GM12865 (cell line): ENCODE data around the gene MMAA.
A peak's percentile ranks its signal among the peaks of the same experiment; 100 is the strongest.
"Not testable (repeated sequence)": the region's sequence is repeated elsewhere in the genome, so short reads cannot be mapped to it uniquely, and the experiment has no call there.

ENCODE experiments used
- DNase-seq: peaks from one replicate; pipeline ENCODE4 v3.0.0; 2010; ENCODE audit warnings: low read depth
- H3K4me3 ChIP-seq: 2 replicates; pipeline ENCODE4 v1.5.1; 2011; ENCODE audit warnings: mild to moderate bottlenecking, low read depth, low read length, control low read depth
- TF ChIP-seq, protein P1 (sequence below): IDR thresholded peaks from 2 replicates; pipeline ENCODE4 v1.5.1; 2011; ENCODE audit warnings: low read length, control low read depth, low read depth, inconsistent platforms; ENCODE audit not compliant: insufficient read depth; ENCODE audit errors: missing control alignments

MMAA gene

GRCh38 chr4:145619639-145619996, 433 bp downstream of the MMAA start:
- peak; percentile 74 for DNase-seq
- TF ChIP-seq, protein P1, sequence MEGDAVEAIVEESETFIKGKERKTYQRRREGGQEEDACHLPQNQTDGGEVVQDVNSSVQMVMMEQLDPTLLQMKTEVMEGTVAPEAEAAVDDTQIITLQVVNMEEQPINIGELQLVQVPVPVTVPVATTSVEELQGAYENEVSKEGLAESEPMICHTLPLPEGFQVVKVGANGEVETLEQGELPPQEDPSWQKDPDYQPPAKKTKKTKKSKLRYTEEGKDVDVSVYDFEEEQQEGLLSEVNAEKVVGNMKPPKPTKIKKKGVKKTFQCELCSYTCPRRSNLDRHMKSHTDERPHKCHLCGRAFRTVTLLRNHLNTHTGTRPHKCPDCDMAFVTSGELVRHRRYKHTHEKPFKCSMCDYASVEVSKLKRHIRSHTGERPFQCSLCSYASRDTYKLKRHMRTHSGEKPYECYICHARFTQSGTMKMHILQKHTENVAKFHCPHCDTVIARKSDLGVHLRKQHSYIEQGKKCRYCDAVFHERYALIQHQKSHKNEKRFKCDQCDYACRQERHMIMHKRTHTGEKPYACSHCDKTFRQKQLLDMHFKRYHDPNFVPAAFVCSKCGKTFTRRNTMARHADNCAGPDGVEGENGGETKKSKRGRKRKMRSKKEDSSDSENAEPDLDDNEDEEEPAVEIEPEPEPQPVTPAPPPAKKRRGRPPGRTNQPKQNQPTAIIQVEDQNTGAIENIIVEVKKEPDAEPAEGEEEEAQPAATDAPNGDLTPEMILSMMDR, result no peak
- H3K4me3 ChIP-seq, result peak overlapping the region; percentile 95

GRCh38 chr4:145622067-145622466, 2.9 kb downstream of the MMAA start:
- not testable (repeated sequence) for H3K4me3 ChIP-seq, DNase-seq

GRCh38 chr4:145623831-145624230, 4.6 kb downstream of the MMAA start:
- DNase-seq, result no peak
- TF ChIP-seq, protein P1, result no peak
- H3K4me3 ChIP-seq, result no peak overlapping the region

DNA sequence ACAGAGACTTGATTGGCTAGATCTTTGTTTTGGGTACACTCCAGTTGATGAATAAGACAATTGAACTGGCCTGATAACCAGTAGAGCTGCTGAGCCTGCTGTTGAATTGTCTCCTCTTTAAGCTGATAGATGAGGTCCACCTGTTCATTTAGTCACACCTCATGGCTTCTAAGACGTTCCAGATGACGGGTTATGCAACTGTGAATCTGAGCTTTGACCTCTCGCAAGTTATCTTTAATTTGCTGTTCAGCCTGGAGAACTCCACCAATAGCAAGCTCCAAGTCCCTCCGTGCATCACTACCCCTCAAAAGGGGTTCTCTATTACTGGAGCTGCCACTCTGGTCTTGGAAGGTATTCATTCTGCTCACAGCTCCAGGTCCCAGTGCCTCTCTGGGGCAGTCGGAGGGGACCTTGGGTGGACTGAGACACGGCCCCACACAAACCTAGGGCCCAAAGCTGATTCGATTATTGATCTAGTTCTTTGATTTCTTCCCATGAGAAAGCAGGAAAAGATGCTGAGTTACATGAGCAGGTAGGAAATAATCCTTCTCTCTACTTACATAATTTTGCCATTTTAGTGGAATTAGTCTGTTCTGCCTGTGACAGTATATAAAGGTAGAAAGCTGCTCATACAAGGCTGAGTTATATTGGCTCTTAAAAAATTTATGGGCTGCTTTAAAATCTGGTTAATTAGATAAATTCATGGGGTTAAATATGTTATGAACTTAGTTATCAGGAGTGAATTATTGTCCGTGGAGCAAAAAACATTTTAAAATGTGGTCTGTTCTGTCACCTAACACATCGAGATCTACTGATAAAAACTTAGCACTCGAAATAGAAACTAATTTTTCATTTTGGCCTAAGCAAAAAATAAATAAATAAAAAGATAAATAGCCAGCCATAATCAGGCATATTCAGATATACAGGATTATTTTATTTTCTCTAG, 6.8 kb downstream of the MMAA start:
- no peak overlapping the region for H3K4me3 ChIP-seq
- DNase-seq, result peak; percentile 23
- TF ChIP-seq, protein P1, result no peak

DNA sequence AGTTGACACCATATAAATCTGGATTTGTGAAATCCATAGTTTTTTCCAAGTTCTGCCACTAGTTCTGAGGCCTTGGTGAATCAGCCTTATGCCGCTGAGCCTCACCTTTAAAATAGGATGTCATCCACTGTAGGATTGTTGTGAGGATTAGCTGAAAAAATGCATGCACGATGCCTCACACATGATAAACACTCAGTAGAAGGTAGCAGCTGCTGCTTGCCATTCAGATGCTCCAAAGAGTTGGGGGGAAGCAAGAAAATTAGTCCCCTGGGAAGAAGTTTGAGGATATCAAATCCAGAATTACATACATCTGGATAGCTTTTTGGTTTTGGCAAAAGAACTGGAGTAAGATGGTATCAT, 7.4 kb downstream of the MMAA start:
- no peak overlapping the region for H3K4me3 ChIP-seq
- DNase-seq, result no peak
- TF ChIP-seq, protein P1, result no peak

DNA sequence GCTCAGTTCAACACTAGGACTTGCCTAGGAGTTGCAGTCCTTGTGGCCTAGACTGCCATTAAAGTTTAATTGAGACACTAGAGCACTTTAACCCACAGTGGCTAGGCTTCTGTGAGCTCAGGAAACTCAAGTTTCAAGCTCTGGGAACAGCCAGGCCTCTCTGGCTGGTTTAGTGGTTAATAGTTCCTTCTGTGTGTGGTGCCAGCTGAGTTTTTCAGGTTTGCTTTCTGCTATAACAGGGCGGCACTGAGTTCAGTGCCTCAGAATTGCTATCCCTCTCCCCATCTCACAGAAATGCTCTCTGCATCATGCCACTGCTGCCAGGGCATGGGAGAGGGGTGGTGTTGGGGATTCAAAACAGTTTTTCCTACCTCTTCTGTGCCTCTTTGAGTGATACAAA, 15.9 kb downstream of the MMAA start:
- H3K4me3 ChIP-seq, result no peak overlapping the region
- TF ChIP-seq, protein P1, result no peak
- no peak for DNase-seq

DNA sequence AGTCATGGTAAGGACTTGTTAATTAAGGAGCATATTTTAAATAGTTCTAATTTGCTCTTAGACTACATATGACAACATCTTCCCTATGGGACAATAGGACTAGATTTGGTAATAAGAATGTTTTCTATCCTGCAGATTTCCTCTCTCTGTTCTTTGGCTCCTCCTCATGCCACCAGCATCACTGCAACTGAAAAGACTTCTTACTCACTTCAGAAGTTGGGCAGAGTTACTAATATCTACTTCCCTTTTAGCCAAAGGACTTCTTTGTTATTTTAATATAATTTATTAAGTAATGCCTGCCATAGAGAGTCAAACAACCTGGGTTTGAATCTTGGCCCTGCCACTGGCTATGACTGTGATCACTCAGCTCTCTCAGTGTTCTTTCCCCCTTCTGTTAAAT, 16.4 kb downstream of the MMAA start:
- DNase-seq, result no peak
- TF ChIP-seq, protein P1, result no peak

More for the DNA sequence above, 16.4 kb downstream of the MMAA start:
- H3K4me3 ChIP-seq, result no peak overlapping the region
